GM19023 (cell line): ENCODE data around the gene DUSP22.
"Not testable (repeated sequence)": the region's sequence is repeated elsewhere in the genome, so short reads cannot be mapped to it uniquely, and the experiment has no call there.

ENCODE experiments used
- ATAC-seq: cut with Tn5 transposase; IDR thresholded peaks from one replicate; pipeline ENCODE4 v1.9.1; 2021; ENCODE audit warnings: mild to moderate bottlenecking, moderate library complexity; ENCODE audit not compliant: unreplicated experiment

Gene DUSP22, protein sequence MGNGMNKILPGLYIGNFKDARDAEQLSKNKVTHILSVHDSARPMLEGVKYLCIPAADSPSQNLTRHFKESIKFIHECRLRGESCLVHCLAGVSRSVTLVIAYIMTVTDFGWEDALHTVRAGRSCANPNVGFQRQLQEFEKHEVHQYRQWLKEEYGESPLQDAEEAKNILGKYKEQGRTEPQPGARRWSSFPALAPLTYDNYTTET

DNA sequence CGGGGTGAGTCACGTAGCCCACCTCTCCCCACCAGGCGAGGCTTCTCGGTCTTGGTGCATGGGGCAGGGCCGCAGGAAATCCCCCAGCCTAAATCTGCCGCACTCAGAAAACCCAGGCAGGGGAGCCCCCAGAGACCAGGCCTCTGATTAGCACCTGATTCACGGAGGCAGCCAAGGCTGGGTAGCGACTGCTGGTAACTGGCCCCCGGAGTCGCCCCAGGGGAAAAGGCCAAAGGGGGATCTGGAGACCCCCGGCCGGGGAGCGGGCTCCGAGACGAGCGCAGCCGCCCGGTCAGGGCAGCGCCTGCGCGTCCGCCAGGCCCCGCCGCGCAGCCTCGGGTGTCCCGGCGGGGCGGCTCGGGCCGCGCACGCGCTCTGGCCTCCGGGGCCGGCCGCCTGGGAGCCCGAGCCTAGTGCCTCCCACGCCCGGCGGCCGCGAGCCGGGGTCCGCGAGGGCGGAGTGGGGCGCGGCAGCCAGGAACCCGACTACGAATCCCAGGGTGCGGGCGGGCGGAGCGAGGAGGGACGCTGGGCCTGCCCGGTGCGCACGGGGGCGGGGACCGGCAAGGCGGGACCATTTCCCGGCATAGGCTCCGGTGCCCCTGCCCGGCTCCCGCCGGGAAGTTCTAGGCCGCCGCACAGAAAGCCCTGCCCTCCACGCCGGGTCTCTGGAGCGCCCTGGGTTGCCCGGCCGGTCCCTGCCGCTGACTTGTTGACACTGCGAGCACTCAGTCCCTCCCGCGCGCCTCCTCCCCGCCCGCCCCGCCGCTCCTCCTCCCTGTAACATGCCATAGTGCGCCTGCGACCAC, at the start of gene DUSP22:
DUSP22 (plus strand) TSS at position 791 of the 809 bp plus-strand sequence. CDS start 53 bp downstream, outside the sequence.
- peak; percentile 49 for ATAC-seq

DNA sequence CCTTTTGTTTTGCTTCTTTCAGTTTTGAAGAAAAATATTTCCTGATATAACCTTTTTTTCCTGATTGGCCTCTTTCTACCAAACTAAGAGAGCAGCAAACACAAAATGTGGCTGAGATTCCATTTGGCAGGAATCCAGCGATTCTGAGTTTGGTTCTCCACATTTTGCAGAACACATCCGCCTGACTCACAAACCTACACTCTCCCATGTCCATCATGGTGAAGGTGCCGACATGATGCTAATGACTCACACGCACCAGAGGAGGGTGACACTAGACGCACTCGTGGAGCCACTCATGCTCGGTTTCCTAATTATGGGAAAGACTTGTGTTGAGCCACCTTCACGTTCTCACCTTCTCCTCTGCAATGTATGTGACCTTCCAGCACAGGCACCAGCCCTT, 45.9 kb upstream of the DUSP22 start:
- no peak for ATAC-seq

DNA sequence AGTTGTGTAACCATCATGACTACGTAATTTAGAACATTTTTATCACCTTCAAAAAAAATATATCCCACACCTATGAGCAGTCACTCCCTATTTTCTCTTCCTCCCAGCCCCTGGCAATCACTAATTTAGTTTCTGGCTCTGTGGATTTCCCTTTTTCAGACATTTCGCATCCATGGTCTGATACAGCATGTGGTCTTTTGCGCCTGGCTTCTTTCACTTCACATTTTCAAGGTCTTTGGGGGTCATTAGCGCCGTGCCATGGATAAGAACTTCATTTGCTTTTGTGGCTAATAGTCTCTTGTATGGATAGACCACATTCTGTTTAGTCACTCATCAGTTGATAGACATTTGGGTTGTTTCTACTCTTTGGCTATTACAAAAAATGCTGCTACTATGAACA, 44.9 kb upstream of the DUSP22 start:
- no peak for ATAC-seq

DNA sequence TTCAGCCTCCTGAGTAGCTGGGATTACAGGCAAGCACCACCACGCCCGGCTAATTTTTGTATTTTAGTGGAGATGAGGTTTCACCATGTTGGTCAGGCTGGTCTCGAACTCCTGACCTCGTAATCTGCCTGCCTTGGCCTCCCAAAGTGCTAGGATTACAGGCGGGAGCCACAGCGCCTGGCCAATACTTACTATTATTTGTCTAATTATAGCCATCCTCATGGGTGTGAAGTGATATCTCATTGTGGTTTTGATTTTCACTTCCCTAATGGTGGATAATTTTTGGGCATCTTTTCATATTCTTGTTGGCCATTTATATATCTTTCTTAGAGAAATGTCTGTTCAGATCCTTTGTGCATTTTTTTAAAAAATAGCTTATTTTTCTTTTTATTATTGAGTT, 44.2 kb upstream of the DUSP22 start:
- not testable (repeated sequence) for ATAC-seq

DNA sequence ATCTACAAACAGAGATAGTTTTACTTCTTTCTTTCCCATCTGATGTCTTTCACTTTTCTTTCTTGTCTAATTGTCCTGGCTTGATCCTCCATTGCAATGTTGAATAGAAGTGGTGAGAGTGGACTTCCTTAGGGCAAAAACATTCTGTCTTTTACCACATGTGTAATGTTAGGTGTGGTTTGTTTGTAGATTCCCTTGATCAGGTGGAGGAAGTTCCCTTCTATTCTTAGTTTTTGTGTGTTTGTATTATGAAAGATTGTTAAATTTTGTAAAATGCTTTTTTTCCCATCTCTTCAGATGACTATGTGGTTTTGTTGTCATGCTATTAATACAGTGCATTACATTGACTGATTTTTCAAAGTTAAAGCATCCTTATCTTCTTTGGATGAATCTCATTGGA, 41.6 kb upstream of the DUSP22 start:
- no peak for ATAC-seq

DNA sequence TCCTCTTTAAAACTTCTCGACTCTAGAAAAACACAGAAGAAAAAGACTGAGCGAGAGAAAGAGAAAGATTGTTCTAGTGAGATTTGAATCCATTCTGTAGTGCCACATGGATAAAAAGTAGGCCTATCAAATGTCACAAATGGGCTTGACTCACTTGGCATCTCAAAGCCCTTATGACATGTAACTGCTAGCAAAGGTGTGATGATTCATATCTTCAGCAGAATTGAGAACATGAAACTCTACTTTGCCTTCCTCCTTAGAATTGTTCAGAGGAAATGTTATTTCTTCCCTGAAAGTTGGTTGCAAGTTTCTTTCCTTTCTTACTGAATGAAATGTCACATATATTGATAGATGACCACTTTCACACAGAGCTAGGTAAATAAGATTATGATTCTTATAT, 40.4 kb upstream of the DUSP22 start:
- ATAC-seq = no peak

DNA sequence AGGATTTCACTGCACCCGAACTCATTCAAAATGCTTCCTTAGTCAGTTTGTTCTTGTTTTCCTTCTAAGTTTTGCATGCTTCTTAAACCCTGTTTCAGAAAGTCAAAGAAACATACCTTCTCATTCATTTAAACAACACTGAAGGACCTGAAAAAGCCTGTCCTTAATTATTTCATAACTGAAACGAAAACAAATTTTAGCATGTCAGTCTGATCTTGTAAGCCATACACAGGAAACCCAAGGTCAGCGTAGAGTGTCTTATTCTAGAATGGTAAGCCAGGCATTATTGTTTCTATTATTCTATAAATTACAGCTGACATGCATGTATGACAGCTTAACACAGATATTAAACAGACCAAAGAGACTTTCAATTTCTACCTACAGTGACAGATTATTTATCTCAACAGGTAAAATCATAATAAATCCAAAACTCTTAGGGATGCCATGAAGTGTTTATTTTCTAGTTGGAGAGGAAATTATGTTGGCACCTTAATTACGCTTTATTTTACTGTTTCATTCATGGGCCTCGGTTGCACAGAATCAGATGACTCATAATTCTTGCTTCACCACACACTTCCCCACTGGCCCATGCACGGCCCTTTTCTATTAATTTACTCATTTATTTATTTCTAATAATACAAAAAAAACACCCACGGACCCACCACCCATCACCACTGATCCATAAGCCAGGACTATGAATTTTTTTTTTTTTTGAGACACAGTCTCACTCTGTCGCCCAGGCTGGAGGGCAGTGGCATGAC, 39.3 kb upstream of the DUSP22 start:
- no peak for ATAC-seq

DNA sequence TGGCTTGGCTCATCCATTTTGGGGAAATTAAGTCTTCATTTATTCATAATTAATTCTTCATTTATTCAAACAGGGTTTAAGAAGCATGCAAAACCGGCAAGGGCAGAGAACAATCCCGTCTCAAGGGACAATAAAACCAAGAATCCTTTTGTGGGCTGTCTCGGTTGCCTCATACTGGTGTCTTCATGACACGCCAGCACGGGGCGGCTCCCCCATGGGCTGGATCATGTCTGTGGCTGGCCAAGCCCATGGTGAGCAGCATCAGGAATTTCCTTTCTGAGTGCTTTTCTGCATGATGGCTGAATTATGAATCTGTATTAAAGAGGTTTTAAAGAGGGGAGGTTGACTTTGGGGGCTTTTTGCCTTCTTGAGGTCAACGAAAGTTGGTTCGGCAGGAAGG, 38.3 kb upstream of the DUSP22 start:
- ATAC-seq = no peak

DNA sequence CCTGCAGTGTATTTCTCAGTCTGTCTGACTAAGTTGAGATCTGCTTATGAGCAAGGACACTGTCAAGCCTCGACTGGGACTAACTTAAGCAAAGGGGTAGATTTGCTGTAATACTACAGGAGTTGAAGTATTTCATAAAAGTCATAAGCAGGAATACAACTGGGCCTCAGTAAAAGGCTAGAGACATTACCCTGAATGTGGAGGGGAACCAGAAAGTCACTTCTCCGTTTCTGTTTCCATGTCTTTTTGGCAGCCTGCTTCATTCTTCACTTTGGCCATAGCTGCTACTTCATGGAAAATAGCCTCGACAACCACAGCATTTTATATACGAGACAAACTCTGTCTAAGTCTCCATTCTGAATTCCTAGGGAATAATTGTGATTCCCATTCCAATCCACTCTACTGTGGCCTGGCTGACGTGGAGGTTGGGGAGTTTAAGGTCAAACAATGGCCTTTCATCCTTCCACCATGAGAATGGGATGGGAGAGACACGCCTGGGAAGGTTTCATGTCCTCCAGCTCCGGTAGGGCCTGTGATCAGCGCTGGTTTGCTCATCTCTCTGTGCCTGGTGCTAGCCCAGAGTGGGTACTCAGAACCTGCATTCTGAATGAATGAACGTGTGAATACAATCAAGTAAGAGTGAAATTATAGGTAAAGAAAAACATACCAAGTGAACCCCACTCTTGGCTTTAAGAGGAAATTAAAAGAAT, 37.1 kb upstream of the DUSP22 start:
- no peak for ATAC-seq

DNA sequence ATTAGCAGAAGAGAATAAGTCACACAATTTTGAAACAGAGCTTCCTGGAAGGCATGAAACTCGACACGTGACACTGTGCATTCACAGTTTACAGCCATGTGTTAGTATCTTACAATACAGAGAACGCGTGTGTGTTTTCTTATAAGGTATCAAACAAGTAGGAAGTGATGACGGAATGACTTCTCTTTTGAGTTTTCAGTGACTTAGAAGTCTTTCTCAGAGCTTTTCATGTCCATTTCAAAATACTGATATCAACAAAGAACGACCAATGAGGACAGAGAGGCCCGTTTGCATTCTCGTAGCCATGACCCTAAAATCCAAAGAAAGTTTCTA, 36.6 kb upstream of the DUSP22 start:
- ATAC-seq = no peak

DNA sequence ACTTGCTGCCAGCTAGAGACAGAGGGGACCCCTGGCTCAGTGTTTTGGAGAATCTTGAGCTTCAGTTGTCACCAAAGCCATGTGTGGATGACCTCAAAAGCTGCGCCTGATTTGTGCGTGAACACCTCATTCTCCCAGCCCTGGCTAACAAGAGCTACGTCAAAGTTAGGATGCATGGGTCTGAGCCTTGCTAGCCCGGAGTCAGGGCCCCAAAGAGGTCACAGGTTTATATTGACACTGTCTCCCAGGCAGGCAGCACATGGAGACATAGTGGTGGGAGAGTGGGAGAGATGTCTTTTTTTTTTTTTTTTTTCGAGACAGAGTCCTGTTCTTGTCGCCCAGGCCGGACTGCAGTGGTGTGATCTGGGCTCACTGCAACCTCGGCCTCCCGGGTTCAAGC, 36.1 kb upstream of the DUSP22 start:
- ATAC-seq = no peak

DNA sequence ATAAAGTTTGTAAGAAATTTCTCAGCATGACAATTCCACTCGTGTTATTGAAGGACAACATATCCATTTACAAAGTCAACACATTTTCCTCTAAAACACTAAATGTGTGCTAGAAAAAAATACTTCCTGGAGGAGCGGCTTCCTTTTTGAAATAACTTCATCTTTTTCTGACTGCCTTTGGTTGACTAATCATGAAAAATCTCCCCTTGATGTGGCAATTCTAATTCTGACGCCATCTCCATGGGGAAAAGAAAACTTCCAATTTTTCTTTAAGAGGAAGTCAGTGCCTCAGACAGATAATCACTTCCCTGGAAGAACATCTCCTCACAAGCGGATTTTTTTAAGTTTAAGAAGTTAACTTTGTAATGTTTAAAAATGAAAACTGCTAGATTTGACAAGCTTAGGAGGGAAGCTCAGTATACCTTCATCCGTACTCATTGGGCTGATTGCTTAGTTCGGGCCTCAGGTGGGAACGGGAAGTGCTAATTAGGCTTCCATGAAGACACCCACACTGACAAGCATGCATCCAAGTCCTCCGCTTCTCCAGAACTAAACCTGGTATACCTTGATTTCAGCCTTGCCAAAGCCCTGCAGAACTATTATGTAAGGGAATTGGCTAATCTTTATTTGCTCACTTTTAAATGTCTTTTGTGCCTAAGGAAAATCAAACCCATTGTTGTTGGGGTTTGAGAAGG, 35.1 kb upstream of the DUSP22 start:
- no peak for ATAC-seq

DNA sequence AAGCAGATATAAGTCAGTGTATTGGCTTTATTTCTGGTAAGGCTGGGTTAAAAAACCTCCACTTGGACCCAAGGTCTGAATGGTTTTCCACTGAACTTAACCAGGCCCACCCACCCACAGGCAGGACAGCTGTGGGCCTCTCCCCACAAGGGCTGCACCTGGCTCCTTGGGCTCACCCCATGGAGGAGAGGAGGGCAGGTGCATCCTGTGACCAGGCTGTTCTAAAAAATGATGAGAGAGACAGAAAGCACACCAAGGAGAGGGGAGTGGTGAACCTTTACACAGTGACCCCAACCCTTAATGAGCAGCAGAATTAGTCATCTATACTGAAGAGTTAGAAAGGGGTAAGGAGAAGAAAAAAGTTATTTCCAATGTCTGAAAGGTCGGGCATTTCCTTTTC, 34.5 kb upstream of the DUSP22 start:
- ATAC-seq = peak; percentile 44

DNA sequence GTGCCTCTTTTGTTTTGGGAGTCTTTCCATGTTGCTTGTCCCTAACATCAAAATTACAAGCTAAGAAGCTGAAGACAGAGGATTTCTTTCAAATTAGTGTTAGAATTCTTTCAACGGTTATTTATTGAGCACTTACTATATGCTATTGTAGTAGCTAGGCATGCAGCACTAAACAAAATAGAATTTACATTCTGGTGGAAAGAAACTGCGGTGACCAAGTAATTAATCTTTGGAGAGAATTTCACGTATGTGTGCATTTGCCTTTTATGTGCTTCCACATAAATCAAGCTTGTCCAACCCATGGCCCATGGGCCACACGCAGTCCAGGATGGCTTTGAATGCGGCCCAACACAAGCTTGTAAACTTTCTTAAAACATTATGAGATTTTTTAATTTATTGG, 33.0 kb upstream of the DUSP22 start:
- ATAC-seq = no peak

DNA sequence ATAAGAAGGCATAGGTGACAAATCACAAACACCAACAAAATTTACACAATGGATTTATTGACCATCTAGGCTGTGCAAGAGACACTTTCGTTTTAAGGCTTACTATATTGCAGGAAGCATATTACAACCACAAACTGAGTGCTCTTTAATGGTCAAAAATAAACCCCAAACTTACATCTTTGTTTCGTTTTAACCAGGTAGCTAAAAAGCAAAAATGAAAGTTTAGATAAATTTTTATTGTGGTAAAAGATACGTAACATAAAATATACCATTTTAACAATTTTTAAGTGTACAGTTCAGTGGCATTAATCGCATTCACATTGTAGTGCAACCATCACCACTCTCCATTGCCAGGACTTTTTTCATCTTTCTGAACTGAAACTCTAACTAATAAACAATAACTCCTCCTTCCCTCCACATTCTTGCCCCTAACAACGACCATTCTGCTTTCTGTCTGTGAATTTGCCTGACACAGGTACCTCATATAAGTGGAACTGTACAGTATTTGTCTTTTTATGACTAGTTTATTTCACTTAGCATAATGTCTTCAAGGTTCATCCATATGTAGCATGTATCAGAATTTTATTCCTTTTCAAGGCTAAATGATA, 32.3 kb upstream of the DUSP22 start:
- ATAC-seq = peak; percentile 56

DNA sequence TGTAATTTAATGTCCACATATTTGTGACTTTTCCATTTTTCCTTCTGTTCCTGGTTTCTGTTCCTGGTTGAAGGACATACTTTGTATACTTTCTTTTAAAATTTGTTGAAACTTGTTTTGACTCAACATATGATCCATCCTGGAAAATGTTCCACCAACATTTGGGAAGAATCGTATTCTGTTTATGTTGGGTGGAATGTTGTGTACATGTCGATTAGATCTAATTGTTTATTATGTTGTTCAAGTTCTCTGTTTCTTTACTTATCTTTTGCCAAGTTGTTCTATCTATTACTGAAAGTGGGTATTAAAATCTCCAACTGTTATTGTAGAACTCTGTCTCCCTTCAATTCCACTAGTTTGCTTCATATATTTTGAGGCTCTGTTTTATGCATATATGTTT, 27.7 kb upstream of the DUSP22 start:
- ATAC-seq = no peak

DNA sequence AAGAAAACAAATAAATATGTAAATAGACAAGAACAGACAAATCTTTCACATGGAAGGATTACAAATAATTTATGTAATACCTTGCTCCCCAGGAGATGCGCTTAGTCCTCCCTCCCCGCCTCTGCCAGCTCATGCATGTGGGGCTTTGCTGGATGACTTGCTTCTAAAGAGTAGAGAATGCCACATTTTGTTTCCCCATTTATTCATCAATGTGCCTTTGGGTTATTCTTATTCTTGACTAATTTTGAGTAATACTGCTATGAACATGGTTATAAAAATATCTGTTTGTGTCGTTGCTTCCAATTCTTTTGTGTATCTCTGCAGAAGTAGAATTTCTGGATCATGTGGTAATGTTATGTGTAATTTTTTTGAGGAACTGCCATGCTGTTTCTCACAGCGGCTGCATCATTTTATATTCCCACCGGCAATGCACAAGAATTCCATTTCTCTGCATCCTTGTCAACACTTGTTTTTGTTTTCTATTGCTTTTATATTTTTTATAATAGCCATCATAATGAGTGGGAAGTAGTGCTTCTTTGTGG, 23.8 kb upstream of the DUSP22 start:
- ATAC-seq = no peak

DNA sequence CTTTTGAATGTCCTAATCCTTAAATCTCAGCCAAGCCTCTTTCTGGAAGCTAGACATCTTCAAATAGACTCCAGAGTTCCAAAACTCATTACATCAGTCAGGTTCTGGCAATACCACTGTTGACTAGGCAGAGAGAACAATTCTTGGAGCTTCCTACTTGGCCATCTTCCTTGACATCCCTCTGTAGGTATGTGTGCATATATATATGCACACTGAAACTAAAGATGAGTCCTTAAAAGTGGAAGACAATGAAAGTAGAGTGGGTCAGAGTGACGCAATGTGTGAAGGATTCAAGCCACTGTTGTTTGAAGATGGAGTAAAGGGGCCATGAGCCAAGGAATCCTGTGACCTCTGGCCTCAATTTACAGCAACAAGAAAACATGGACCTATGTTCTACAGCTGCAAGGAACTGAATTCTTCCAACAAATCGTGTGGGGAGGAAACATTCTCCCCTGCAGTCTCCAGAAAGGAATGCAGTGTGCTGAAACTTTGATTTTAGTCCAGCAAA, 18.7 kb upstream of the DUSP22 start:
- no peak for ATAC-seq

DNA sequence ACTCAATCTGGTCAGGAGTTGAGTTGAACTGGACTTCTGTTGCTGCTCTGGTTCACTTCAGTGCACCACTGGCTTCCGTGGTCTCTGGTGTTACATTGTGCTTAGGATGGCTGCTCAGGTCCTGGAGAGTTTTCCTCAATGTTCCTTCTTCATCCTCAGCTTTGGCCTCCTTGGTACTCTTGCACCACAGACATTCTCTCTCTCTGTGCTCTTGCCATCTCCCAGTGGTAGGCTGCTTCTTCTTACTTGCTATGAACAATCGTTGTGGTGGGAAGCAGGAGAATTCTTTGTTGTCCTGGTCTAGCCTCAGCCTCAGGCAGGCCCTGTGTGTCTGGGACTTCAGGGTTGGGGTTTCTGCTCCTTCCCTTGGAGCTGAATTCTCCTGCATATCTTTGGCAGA, 14.5 kb upstream of the DUSP22 start:
- ATAC-seq = no peak

DNA sequence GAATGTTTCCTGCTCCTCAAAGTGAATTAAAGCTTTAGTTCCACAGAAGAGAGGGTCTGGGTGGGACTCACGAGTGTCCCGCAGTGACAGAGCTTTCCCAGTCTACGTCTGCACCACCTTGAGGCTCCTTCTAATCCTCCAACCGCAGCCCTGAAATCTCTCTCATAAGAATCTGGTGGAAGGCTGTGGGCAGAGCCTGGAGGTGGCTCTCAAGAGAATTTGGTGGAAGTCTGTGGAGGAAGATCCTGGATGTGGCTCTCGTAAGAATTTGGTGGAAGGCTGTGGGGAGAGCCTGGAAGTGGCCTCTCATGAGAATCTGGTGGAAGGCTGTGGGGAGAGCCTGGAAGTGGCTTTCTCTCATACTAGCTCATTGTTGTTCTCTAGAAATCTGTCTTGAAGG, 13.8 kb upstream of the DUSP22 start:
- no peak for ATAC-seq
